HepG2 (cell line): Measurements from ENCODE around the gene LGALS3. TPM values are rescaled to one million over a fixed set of nuclear protein-coding genes. Genes with fewer than 3 reads are reported as not detected.

Experiments used
- ATAC-seq: fragments of 200-7000 bp; cut with Tn5 transposase; 3 replicates; pipeline ENCODE4 v1.9.1; 2020; ENCODE audit warnings: mild to moderate bottlenecking, moderate library complexity
- BruUV-seq: library from RNA; stranded (reverse); fragments of 400-500 nt; replicated peaks from 2 replicates; lab custom pipeline; 2021; lab: Mats Ljungman, UMichigan
- CTCF ChIA-PET: fragments of 300-600 bp; formaldehyde crosslinking; extraction: SDS; loops from one replicate; lab custom pipeline; 2021; ENCODE audit warnings: low total read pairs, inconsistent platforms, low intra/inter-chr PET ratio; lab: Yijun Ruan, JAX
- POLR2A ChIA-PET: fragments of 350-600 bp; sonication (Branson Sonifier 250); formaldehyde crosslinking; loops from one replicate; lab custom pipeline; 2020; ENCODE audit warnings: antibody characterized with exemption, inconsistent platforms; lab: Yijun Ruan, JAX
- DNase-seq: peaks from one replicate; pipeline ENCODE4 v3.0.0-alpha.2; 2015; ENCODE audit warnings: low spot score
- FAIRE-seq: peaks from 3 replicates; lab custom pipeline; 2011; peaks lifted over from hg19 to GRCh38; lab: Jason Lieb, UNC
- H2AFZ ChIP-seq: one replicate; pipeline ENCODE4 v1.6.1; 2011; ENCODE audit warnings: low read length, inconsistent platforms
- H3K27ac ChIP-seq: fragments of 300-600 bp; 3 replicates; pipeline ENCODE4 v1.8.0; 2011; ENCODE audit warnings: mixed run types, mild to moderate bottlenecking, mixed read lengths, low read length, inconsistent platforms; ENCODE audit not compliant: insufficient read depth; ENCODE audit errors: extremely low read length
- H3K27me3 ChIP-seq, 2 experiments: fragments of 200-600 bp in 1 of 2; 2 replicates in 1 of 2; 3 replicates in 1 of 2; pipeline versions ENCODE4 v1.6.0 to v1.8.0; 2011; ENCODE audit warnings: low read length in 2 of 2, mild to moderate bottlenecking in 2 of 2, moderate library complexity in 2 of 2, inconsistent platforms in 1 of 2; ENCODE audit not compliant: insufficient read depth in 2 of 2, control insufficient read depth in 1 of 2
- H3K36me3 ChIP-seq, 2 experiments: fragments of 200-600 bp in 1 of 2; replicated peaks in 1 of 2; 2 replicates in 1 of 2; 3 replicates in 1 of 2; pipeline versions ENCODE4 v1.5.1 to v1.8.0; 2011; ENCODE audit warnings: low read length in 2 of 2, inconsistent platforms in 1 of 2; ENCODE audit not compliant: insufficient read depth in 2 of 2, control insufficient read depth in 1 of 2
- H3K4me1 ChIP-seq: 2 replicates; pipeline ENCODE4 v1.5.1; 2012; ENCODE audit warnings: low read length, inconsistent platforms; ENCODE audit not compliant: insufficient read depth
- H3K4me2 ChIP-seq: 2 replicates; pipeline ENCODE4 v1.6.0; 2011; ENCODE audit warnings: low read depth, low read length, inconsistent platforms
- H3K4me3 ChIP-seq, 3 experiments: fragments of 200-600 bp in 1 of 3; sonication (generic), shearing (Covaris generic) in 1 of 3; replicated peaks in 1 of 3; 2 replicates each; pipeline ENCODE4 v1.5.1; 2011 to 2016; ENCODE audit warnings: low read length in 3 of 3, inconsistent platforms in 2 of 3, low read depth in 2 of 3, mild to moderate bottlenecking in 2 of 3, control low read depth in 1 of 3, mixed read lengths in 1 of 3; ENCODE audit not compliant: insufficient read depth in 1 of 3
- H3K79me2 ChIP-seq: one replicate; pipeline ENCODE4 v1.6.1; 2011; ENCODE audit warnings: low read length, inconsistent platforms; ENCODE audit not compliant: insufficient read depth
- H3K9ac ChIP-seq: 2 replicates; pipeline ENCODE4 v1.6.0; 2011; ENCODE audit warnings: mild to moderate bottlenecking, low read depth, low read length, inconsistent platforms; ENCODE audit not compliant: insufficient read depth
- H3K9me3 ChIP-seq: 2 replicates; pipeline ENCODE4 v1.5.1; 2012; ENCODE audit warnings: mild to moderate bottlenecking, low read length
- H4K20me1 ChIP-seq: 2 replicates; pipeline ENCODE4 v1.6.0; 2011; ENCODE audit warnings: inconsistent platforms, mild to moderate bottlenecking, low read length, moderate library complexity; ENCODE audit not compliant: insufficient read depth
- CREB1 ChIP-seq, 2 experiments: fragments of 450-650 bp in 1 of 2; IDR thresholded peaks; 2 replicates each; pipeline ENCODE4 v1.6.1; 2016 to 2017; ENCODE audit warnings: control low read depth in 1 of 2, mild to moderate bottlenecking in 1 of 2, missing compliant biosample characterization in 1 of 2, missing genetic modification characterization in 1 of 2
- HOXA3 ChIP-seq: sonication (generic); formaldehyde crosslinking; IDR thresholded peaks from 2 replicates; pipeline ENCODE4 v1.5.0; 2020; ENCODE audit warnings: missing genetic modification reagents
- KLF15 ChIP-seq: sonication (generic); formaldehyde crosslinking; IDR thresholded peaks from 2 replicates; pipeline ENCODE4 v1.8.1; 2023; ENCODE audit warnings: borderline replicate concordance, mild to moderate bottlenecking, inconsistent platforms, missing genetic modification reagents, mixed read lengths
- MAFG ChIP-seq: sonication (generic); formaldehyde crosslinking; IDR thresholded peaks from 2 replicates; pipeline ENCODE4 v1.5.1; 2020; ENCODE audit warnings: mild to moderate bottlenecking, missing genetic modification reagents
- TBX3 ChIP-seq: fragments of 450-650 bp; IDR thresholded peaks from 2 replicates; pipeline ENCODE4 v1.6.1; 2017; ENCODE audit warnings: antibody characterized with exemption, mild to moderate bottlenecking, inconsistent platforms, borderline replicate concordance
- ZBTB3 ChIP-seq: sonication (generic); formaldehyde crosslinking; IDR thresholded peaks from 2 replicates; pipeline ENCODE4 v1.4.0; 2020; ENCODE audit warnings: low read depth, mild to moderate bottlenecking, moderate library complexity, missing genetic modification reagents, borderline replicate concordance
- ZNF138 ChIP-seq: sonication (generic); formaldehyde crosslinking; IDR thresholded peaks from 2 replicates; pipeline ENCODE4 v1.5.0; 2020; ENCODE audit warnings: mild to moderate bottlenecking, low read depth, missing genetic modification reagents
- ZNF143 ChIP-seq: sonication (generic); formaldehyde crosslinking; IDR thresholded peaks from 2 replicates; pipeline ENCODE4 v1.4.0; 2020; ENCODE audit warnings: missing genetic modification reagents
- ZNF331 ChIP-seq: sonication (generic); formaldehyde crosslinking; IDR thresholded peaks from 2 replicates; pipeline ENCODE4 v1.4.0; 2020; ENCODE audit warnings: missing genetic modification reagents
- ZNF530 ChIP-seq: sonication (generic); formaldehyde crosslinking; IDR thresholded peaks from 2 replicates; pipeline ENCODE4 v1.5.0; 2020; ENCODE audit warnings: low read depth, mild to moderate bottlenecking, missing genetic modification reagents
- ZNF550 ChIP-seq: sonication (generic); formaldehyde crosslinking; IDR thresholded peaks from 2 replicates; pipeline ENCODE4 v1.4.0; 2020; ENCODE audit warnings: mild to moderate bottlenecking, missing genetic modification reagents, borderline replicate concordance
- ZNF672 ChIP-seq: sonication (generic); formaldehyde crosslinking; IDR thresholded peaks from 2 replicates; pipeline ENCODE4 v1.8.1; 2022; ENCODE audit warnings: missing genetic modification reagents
- ZNF703 ChIP-seq: sonication (generic); formaldehyde crosslinking; IDR thresholded peaks from 2 replicates; pipeline ENCODE4 v1.5.1; 2020; ENCODE audit warnings: missing genetic modification reagents, mild to moderate bottlenecking, moderate library complexity, borderline replicate concordance
- WGBS: methylation state at CpG from one replicate; pipeline ENCODE4 v1.1.6; 2017; ENCODE audit warnings: low lambda C conversion rate; 5-methylcytosine and 5-hydroxymethylcytosine counted together
- in situ Hi-C: cut with HindIII; loops from 2 replicates; pipeline ENCODE4 v1.10.0; 2017; ENCODE audit warnings: low pct_unique_long_range_greater_than_20kb; ENCODE audit not compliant: extremely low pct_ligation_motif_present
- intact Hi-C: fragments of 100-400 bp; cut with micrococcal nuclease; formaldehyde crosslinking; loops from one replicate; pipeline ENCODE4 v1.10.0; 2022; ENCODE audit not compliant: unreplicated experiment
- polyA plus RNA-seq, 8 experiments: library from polyadenylated mRNA; depleted of rRNA in 3 of 8; stranded (reverse) in 7 of 8; unstranded in 1 of 8; fragments of >200 nt; fragmentation: Illumina TruSeq in 4 of 8; extraction: Trizol in 4 of 8; gene quantifications; 2 replicates each; pipeline versions ENCODE4 v1.2.1 to v1.2.3, GENCODE V29; 2011 to 2016; ENCODE audit warnings: low read depth in 4 of 8, missing spikeins in 1 of 8, mixed read lengths in 1 of 8; ENCODE audit not compliant: insufficient read depth in 1 of 8
- total RNA-seq, 5 experiments: library from RNA; depleted of rRNA; stranded (reverse); fragments of >200 nt; fragmentation: Illumina TruSeq; extraction: Trizol; gene quantifications; 2 replicates each; pipeline ENCODE4 v1.2.3, GENCODE V29; 2016; ENCODE audit warnings: low read depth in 1 of 5
- TF ChIP-seq, protein P1 (sequence below): IDR thresholded peaks from 2 replicates; pipeline ENCODE4 v1.6.1; 2016; ENCODE audit warnings: missing biosample characterization, missing genetic modification reagents, low read depth
- TF ChIP-seq, protein P2 (sequence below): sonication (generic); formaldehyde crosslinking; IDR thresholded peaks from 2 replicates; pipeline ENCODE4 v1.4.0; 2020; ENCODE audit warnings: missing genetic modification reagents
- TF ChIP-seq, protein P3 (sequence below): sonication (generic); formaldehyde crosslinking; IDR thresholded peaks from 2 replicates; pipeline ENCODE4 v1.5.0; 2020; ENCODE audit warnings: missing genetic modification reagents
- TF ChIP-seq, protein P4 (sequence below): sonication (generic); formaldehyde crosslinking; IDR thresholded peaks from 2 replicates; pipeline ENCODE4 v1.8.0; 2022; ENCODE audit warnings: mild to moderate bottlenecking, missing genetic modification reagents; ENCODE audit not compliant: insufficient replicate concordance

Gene LGALS3
- total and polyA plus RNA-seq, 2 of the 13 experiments (the other 11 are each of a cell fraction or from before 2014, with no cell fraction given), result 5.0 to 97.4 TPM

DNA sequence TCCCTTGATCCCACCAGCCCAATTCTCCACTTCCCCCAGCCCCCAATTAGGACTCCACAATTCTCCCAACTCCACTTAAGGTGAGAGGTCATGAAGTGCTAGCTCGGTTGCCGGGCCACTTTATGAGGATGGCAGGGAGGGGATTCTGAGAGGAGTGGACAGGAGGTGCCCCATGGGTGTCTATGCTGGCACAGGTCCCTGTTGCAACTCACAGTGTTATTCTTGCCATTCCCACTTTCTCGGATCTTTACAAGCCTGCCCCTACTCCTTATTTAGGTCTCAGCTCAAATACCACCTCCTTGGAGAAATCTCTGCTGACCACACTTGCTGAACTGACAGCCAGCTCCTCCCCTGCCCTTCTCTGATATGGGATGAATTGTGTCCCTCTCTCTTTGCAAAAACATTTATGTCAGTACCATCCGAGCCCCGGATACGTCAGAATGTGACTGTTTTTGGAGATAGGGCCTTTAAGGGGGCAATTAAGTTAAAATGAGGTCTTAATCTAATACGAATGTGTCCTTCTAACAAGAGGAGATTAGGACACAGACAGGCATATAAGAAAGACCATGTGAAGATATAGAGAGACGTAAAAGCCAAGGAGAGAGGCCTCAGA is 4.2 kb upstream of the LGALS3 start (continued):
- TF ChIP-seq, protein P1, sequence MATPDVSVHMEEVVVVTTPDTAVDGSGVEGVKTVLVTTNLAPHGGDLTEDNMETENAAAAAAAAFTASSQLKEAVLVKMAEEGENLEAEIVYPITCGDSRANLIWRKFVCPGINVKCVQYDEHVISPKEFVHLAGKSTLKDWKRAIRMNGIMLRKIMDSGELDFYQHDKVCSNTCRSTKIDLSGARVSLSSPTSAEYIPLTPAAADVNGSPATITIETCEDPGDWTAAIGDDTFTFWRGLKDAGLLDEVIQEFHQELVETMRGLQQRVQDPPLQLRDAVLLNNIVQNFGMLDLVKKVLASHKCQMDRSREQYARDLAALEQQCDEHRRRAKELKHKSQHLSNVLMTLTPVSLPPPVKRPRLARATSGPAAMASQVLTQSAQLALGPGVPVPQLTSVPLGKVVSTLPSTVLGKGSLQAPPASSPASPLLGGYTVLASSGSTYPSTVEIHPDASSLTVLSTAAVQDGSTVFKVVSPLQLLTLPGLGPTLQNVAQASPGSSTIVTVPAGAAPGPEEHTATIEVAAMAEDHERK (CRISPR knock-in tag), result no peak
- TF ChIP-seq ZNF530 (CRISPR knock-in tag) (no peak), ZNF143 (CRISPR knock-in tag) (no peak), HOXA3 (no peak)

DNA sequence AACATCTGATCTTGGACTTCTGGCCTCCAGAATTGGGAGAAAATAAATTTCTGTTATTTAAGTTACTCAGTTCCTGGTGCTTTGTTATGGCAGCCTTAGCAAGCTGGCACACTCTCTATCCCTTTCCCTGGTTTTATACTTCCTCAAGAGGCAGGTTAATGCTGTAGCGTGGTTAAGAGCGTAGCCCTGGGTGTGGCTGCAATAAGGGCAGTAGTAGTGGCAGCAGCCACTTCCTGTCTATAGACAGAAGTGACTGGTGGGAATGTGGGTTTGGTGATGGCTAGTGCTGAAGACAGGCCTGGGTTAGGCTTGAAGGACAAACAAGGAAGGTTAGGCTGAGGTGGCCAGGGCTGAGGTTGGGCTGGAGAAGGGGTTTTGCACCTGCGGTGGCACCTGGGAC is 3.6 kb upstream of the LGALS3 start:
- intact Hi-C loops, result no loop called here
- peaks cover 2 to 14% of the 10 kb centered on the region in 2 experiments; a peak in 3 of 5 replicates for H3K27me3 ChIP-seq
- no peak for FAIRE-seq
- WGBS, result 90% methylated on average over 2 of the region's 3 CpGs
- no peak overlapping the region for H3K9ac ChIP-seq
- no TSS peak for BruUV-seq
- ChIA-PET POLR2A (no interaction called here), CTCF (no interaction called here)
- DNase-seq, result no peak
- no peaks in the 10 kb centered on the region for H3K9me3 ChIP-seq
- peaks cover 53% of the 10 kb centered on the region for H3K4me1 ChIP-seq
- H2AFZ ChIP-seq, result no peak overlapping the region
- no peak overlapping the region for H3K4me2 ChIP-seq
- H3K27ac ChIP-seq, result no peak overlapping the region
- H4K20me1 ChIP-seq, result no peaks in the 10 kb centered on the region
- H3K79me2 ChIP-seq, result peaks cover 2% of the 10 kb centered on the region
- no peak for ATAC-seq
- H3K36me3 ChIP-seq, result no peaks in the 10 kb centered on the region
- in situ Hi-C loops, result no loop called here
- H3K4me3 ChIP-seq, result no peak overlapping the region
- no peak for TF ChIP-seq ZBTB3 (CRISPR knock-in tag)
- TF ChIP-seq, protein P2, sequence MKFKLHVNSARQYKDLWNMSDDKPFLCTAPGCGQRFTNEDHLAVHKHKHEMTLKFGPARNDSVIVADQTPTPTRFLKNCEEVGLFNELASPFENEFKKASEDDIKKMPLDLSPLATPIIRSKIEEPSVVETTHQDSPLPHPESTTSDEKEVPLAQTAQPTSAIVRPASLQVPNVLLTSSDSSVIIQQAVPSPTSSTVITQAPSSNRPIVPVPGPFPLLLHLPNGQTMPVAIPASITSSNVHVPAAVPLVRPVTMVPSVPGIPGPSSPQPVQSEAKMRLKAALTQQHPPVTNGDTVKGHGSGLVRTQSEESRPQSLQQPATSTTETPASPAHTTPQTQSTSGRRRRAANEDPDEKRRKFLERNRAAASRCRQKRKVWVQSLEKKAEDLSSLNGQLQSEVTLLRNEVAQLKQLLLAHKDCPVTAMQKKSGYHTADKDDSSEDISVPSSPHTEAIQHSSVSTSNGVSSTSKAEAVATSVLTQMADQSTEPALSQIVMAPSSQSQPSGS (CRISPR knock-in tag), result no peak
- TF ChIP-seq CREB1 (IDR thresholded peaks at IDR 0.05), result no peak
- TF ChIP-seq CREB1 (CRISPR knock-in tag; IDR thresholded peaks at IDR 0.05), result no peak
- TF ChIP-seq TBX3, result no peak
- TF ChIP-seq KLF15 (CRISPR knock-in tag), result no peak
- TF ChIP-seq ZNF138, result no peak
- TF ChIP-seq ZNF703, result no peak
- TF ChIP-seq ZNF672, result no peak
- no peak for TF ChIP-seq ZNF331 (CRISPR knock-in tag)
- no peak for TF ChIP-seq MAFG (CRISPR knock-in tag)
- TF ChIP-seq ZNF550 (CRISPR knock-in tag), result no peak
- TF ChIP-seq, protein P3, sequence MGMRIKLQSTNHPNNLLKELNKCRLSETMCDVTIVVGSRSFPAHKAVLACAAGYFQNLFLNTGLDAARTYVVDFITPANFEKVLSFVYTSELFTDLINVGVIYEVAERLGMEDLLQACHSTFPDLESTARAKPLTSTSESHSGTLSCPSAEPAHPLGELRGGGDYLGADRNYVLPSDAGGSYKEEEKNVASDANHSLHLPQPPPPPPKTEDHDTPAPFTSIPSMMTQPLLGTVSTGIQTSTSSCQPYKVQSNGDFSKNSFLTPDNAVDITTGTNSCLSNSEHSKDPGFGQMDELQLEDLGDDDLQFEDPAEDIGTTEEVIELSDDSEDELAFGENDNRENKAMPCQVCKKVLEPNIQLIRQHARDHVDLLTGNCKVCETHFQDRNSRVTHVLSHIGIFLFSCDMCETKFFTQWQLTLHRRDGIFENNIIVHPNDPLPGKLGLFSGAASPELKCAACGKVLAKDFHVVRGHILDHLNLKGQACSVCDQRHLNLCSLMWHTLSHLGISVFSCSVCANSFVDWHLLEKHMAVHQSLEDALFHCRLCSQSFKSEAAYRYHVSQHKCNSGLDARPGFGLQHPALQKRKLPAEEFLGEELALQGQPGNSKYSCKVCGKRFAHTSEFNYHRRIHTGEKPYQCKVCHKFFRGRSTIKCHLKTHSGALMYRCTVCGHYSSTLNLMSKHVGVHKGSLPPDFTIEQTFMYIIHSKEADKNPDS, result no peak
- TF ChIP-seq, protein P4, sequence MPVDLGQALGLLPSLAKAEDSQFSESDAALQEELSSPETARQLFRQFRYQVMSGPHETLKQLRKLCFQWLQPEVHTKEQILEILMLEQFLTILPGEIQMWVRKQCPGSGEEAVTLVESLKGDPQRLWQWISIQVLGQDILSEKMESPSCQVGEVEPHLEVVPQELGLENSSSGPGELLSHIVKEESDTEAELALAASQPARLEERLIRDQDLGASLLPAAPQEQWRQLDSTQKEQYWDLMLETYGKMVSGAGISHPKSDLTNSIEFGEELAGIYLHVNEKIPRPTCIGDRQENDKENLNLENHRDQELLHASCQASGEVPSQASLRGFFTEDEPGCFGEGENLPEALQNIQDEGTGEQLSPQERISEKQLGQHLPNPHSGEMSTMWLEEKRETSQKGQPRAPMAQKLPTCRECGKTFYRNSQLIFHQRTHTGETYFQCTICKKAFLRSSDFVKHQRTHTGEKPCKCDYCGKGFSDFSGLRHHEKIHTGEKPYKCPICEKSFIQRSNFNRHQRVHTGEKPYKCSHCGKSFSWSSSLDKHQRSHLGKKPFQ (CRISPR knock-in tag), result no peak
